Neural crest cell (in vitro differentiated cells): ENCODE data around the gene SERPINB11. TPM values are rescaled to one million over a fixed set of nuclear protein-coding genes. Genes with fewer than 3 reads are reported as not detected.
A peak's percentile ranks its signal among the peaks of the same experiment; 100 is the strongest.

Source experiments
- DNase-seq: peaks from one replicate; pipeline ENCODE4 v3.0.0; 2021; ENCODE audit warnings: low read depth, mixed read lengths, low spot score
- H3K27ac Mint-ChIP-seq: one replicate; pipeline ENCODE4 v1.8.0; 2021; ENCODE audit warnings: mild to moderate bottlenecking, mixed read lengths; ENCODE audit not compliant: unreplicated experiment
- H3K27me3 Mint-ChIP-seq: 2 replicates; pipeline ENCODE4 v1.8.0; 2021; ENCODE audit warnings: low read depth, mild to moderate bottlenecking, mixed read lengths
- H3K36me3 Mint-ChIP-seq: 2 replicates; pipeline ENCODE4 v1.8.0; 2021; ENCODE audit warnings: low read depth, mild to moderate bottlenecking, mixed read lengths
- H3K4me1 Mint-ChIP-seq: 2 replicates; pipeline ENCODE4 v1.8.0; 2021; ENCODE audit warnings: mixed read lengths
- H3K4me3 Mint-ChIP-seq: one replicate; pipeline ENCODE4 v1.8.0; 2021; ENCODE audit warnings: mild to moderate bottlenecking, mixed read lengths
- H3K9me3 Mint-ChIP-seq: 2 replicates; pipeline ENCODE4 v1.8.0; 2021; ENCODE audit warnings: mixed read lengths
- CTCF ChIP-seq: fragments of 200-600 bp; sonication (generic); conservative IDR thresholded peaks from 2 replicates; pipeline ENCODE4 v1.5.0; 2021; ENCODE audit warnings: antibody characterized with exemption, mild to moderate bottlenecking
- total RNA-seq: library from RNA; stranded (reverse); gene quantifications from 2 replicates; pipeline ENCODE4 v1.2.1, GENCODE V29; 2021

The SERPINB11 gene
- total RNA-seq, 1 donor from 2014 or later: not detected

GRCh38 chr18:63679820-63680606 is 22.7 kb upstream of the SERPINB11 start:
- Mint-ChIP-seq H3K4me3 (no peak overlapping the region), H3K9me3 (peaks cover 2% of the 10 kb centered on the region), H3K27ac (no peak overlapping the region), H3K36me3 (peaks cover 3% of the 10 kb centered on the region), H3K27me3 (no peaks in the 10 kb centered on the region), H3K4me1 (peaks cover 9% of the 10 kb centered on the region)
- TF ChIP-seq CTCF: no peak
- no peak for DNase-seq

GRCh38 chr18:63681449-63682340 is 21.1 kb upstream of the SERPINB11 start:
- H3K4me3 Mint-ChIP-seq: no peak overlapping the region
- no peak for TF ChIP-seq CTCF
- peaks cover 3% of the 10 kb centered on the region for H3K36me3 Mint-ChIP-seq
- no peaks in the 10 kb centered on the region for H3K27me3 Mint-ChIP-seq
- peaks cover 9% of the 10 kb centered on the region for H3K4me1 Mint-ChIP-seq
- H3K9me3 Mint-ChIP-seq: peaks cover 2% of the 10 kb centered on the region
- no peak for DNase-seq
- no peak overlapping the region for H3K27ac Mint-ChIP-seq

- H3K27ac Mint-ChIP-seq: peak overlapping the region; percentile 46
- H3K27me3 Mint-ChIP-seq: no peaks in the 10 kb centered on the region
- no peak overlapping the region for H3K4me3 Mint-ChIP-seq
- no peak for TF ChIP-seq CTCF
- peaks cover 2% of the 10 kb centered on the region for H3K9me3 Mint-ChIP-seq
- H3K4me1 Mint-ChIP-seq: peaks cover 9% of the 10 kb centered on the region
- no peak for DNase-seq
- peaks cover 3% of the 10 kb centered on the region for H3K36me3 Mint-ChIP-seq
Observed at GRCh38 chr18:63683152-63683551, 19.6 kb upstream of the SERPINB11 start.

GRCh38 chr18:63683890-63684289 is 18.9 kb upstream of the SERPINB11 start:
- H3K9me3 Mint-ChIP-seq: peaks cover 2% of the 10 kb centered on the region
- H3K27me3 Mint-ChIP-seq: no peaks in the 10 kb centered on the region
- peaks cover 9% of the 10 kb centered on the region for H3K4me1 Mint-ChIP-seq
- TF ChIP-seq CTCF: no peak
- no peak overlapping the region for H3K27ac Mint-ChIP-seq
- no peak overlapping the region for H3K4me3 Mint-ChIP-seq
- no peak for DNase-seq
- peaks cover 3% of the 10 kb centered on the region for H3K36me3 Mint-ChIP-seq

GRCh38 chr18:63684718-63685117 is 18.0 kb upstream of the SERPINB11 start:
- Mint-ChIP-seq H3K9me3 (peaks cover 2% of the 10 kb centered on the region), H3K36me3 (peaks cover 3% of the 10 kb centered on the region)

More at GRCh38 chr18:63684718-63685117, 18.0 kb upstream of the SERPINB11 start:
- no peak for DNase-seq
- Mint-ChIP-seq H3K4me3 (no peak overlapping the region), H3K27ac (no peak overlapping the region), H3K4me1 (peaks cover 9% of the 10 kb centered on the region), H3K27me3 (no peaks in the 10 kb centered on the region)
- TF ChIP-seq CTCF: no peak
